ENCODE results near the gene RPL41. TPM values are rescaled to one million over a fixed set of nuclear protein-coding genes. Genes with fewer than 3 reads are reported as not detected.
A peak's percentile ranks its signal among the peaks of the same experiment; 100 is the strongest.

The RPL41 gene
- total and polyA plus RNA-seq, 9 of the 15 experiments (the other 6 are each of a cell fraction or from before 2014, with no cell fraction given): 3,403 to 11,276 (median 5,604) TPM

- TF ChIP-seq ZNF184 (CRISPR knock-in tag; IDR thresholded peaks at IDR 0.05) (no peak), FOXA1 (IDR thresholded peaks at IDR 0.05; ENCODE audit: borderline replicate concordance) (no peak), PHTF2 (CRISPR knock-in tag; IDR thresholded peaks at IDR 0.05) (no peak), FOXJ3 (CRISPR knock-in tag; IDR thresholded peaks at IDR 0.05) (no peak), SREBF1 (IDR thresholded peaks at IDR 0.05; ENCODE audit: borderline replicate concordance, low read depth, low read length) (no peak), NR3C1 (CRISPR knock-in tag; IDR thresholded peaks at IDR 0.05) (no peak), SOX6 (IDR thresholded peaks at IDR 0.05) (peak; percentile 65), ZNF24 (IDR thresholded peaks at IDR 0.05) (peak; percentile 10; the same call in 1 of the 2 replicates), EP400 (IDR thresholded peaks at IDR 0.05) (peak; percentile 68), RFX1 (IDR thresholded peaks at IDR 0.05) (no peak), ZSCAN29 (IDR thresholded peaks at IDR 0.05) (no peak), DACH1 (IDR thresholded peaks at IDR 0.05; ENCODE audit: partially characterized antibody) (no peak), MBD2 (IDR thresholded peaks at IDR 0.05; ENCODE audit: borderline replicate concordance, low read depth) (peak; percentile 58; the same call in 1 of the 2 replicates), CREB1 (IDR thresholded peaks at IDR 0.05) (no peak), CREB1 (CRISPR knock-in tag; IDR thresholded peaks at IDR 0.05) (no peak), KLF6 (CRISPR knock-in tag; IDR thresholded peaks at IDR 0.05; ENCODE audit: borderline replicate concordance) (peak; percentile 91), NR1H2 (CRISPR knock-in tag; IDR thresholded peaks at IDR 0.05) (peak; percentile 9; the same call in 1 of the 2 replicates), MED1 (CRISPR knock-in tag; IDR thresholded peaks at IDR 0.05; ENCODE audit: borderline replicate concordance) (no peak), POLR2B (IDR thresholded peaks at IDR 0.05; ENCODE audit: low read depth, partially characterized antibody) (peak; percentile 87), HNRNPUL1 (IDR thresholded peaks at IDR 0.05; ENCODE audit: low read length) (no peak), JUND (IDR thresholded peaks at IDR 0.05; ENCODE audit: borderline replicate concordance, low read depth, low read length) (no peak; the same call in 1 of the 2 replicates), JUND (tag; IDR thresholded peaks at IDR 0.05; ENCODE audit: borderline replicate concordance, low read depth, low read length) (peak; percentile 55; the same call in 1 of the 3 replicates), YY1 (IDR thresholded peaks at IDR 0.05; ENCODE audit: borderline replicate concordance in 1 of 3, control insufficient read depth in 1 of 3, extremely low read depth in 1 of 3, insufficient read depth in 3 of 3, insufficient read length in 1 of 3, insufficient replicate concordance in 2 of 3, low read depth in 1 of 3, low read length in 2 of 3) (peak in 2 of 3 experiments; percentile 12 to 38)
- TF ChIP-seq, protein P1, sequence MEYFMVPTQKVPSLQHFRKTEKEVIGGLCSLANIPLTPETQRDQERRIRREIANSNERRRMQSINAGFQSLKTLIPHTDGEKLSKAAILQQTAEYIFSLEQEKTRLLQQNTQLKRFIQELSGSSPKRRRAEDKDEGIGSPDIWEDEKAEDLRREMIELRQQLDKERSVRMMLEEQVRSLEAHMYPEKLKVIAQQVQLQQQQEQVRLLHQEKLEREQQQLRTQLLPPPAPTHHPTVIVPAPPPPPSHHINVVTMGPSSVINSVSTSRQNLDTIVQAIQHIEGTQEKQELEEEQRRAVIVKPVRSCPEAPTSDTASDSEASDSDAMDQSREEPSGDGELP (CRISPR knock-in tag; IDR thresholded peaks at IDR 0.05; ENCODE audit: borderline replicate concordance): peak; percentile 58; the same call in 1 of the 2 replicates
- TF ChIP-seq, protein P2, sequence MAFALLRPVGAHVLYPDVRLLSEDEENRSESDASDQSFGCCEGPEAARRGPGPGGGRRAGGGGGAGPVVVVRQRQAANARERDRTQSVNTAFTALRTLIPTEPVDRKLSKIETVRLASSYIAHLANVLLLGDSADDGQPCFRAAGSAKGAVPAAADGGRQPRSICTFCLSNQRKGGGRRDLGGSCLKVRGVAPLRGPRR (CRISPR knock-in tag; IDR thresholded peaks at IDR 0.05): no peak
These were observed 12.9 kb downstream of the RPL41 start (continued) for GRCh38 chr12:56129206-56129941.

All from K562 (cell line).